ENCODE data around the gene TLE4.
"Not testable (repeated sequence)": the region's sequence is repeated elsewhere in the genome, so short reads cannot be mapped to it uniquely, and the experiment has no call there.

TLE4 gene

DNA sequence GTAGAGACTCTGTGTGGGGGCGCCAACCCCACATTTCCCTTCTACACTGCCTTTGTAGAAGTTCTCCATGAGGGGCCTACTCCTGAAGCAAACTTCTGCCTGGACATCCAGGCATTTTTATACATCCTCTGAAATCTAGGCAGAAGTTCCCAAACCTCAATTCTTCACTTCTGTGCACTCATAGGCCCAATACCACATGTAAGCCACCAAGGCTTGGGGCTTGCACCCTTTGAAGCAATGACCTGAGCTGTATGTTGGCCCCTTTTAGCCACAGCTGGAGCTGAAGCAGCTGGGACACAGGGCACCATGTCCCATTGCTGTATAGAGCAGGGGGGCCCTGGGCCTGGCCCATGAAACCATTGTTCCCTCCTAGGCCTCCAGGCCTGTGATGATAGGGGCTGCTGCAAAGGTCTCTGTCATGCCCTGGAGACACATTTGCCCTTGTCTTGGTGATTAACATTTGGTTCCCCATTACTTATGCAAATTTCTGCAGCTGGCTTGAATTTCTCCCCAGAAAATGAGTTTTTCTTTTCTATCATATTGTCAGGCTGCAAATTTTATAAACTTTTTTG, 180.2 kb downstream of the TLE4 start:
- DNase-seq, result not testable (repeated sequence)

DNA sequence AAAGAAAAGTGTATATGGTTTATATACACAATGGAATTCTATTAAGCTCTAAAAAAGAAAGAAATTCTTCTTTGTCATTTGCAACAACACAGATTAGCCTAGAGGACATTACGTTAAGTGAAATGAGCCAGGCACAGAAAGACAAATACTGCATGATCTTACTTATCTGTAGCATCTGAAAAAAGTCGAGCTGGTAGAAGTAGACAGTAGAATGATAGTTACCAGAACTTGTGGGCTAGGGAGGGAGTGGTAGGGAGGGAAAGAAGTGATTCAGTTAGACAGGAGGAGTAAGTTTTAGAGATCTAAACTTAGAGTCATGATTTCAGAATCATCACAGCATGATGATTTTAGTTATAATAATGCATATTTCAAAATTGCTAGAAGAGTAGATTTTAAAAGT, 184.6 kb downstream of the TLE4 start:
- no peak for DNase-seq

DNA sequence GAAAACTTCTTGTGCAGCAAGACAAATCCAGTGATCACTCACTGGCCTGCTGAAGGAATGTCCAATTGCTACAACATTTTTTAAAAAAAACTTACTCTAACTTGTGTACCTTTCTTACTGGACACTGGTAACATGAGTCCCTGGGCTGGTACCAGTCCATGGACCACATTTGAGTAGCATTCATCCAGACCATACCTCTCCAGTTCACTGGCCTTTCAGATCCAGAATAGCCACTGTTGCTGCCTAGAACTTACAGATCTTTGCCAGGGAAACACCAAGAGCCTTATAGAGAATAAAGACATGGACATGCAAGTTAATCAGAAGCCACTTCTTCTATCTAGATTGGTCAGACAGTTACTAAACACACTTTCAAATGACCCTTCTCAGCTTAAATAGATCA, 185.3 kb downstream of the TLE4 start:
- no peak for DNase-seq

DNA sequence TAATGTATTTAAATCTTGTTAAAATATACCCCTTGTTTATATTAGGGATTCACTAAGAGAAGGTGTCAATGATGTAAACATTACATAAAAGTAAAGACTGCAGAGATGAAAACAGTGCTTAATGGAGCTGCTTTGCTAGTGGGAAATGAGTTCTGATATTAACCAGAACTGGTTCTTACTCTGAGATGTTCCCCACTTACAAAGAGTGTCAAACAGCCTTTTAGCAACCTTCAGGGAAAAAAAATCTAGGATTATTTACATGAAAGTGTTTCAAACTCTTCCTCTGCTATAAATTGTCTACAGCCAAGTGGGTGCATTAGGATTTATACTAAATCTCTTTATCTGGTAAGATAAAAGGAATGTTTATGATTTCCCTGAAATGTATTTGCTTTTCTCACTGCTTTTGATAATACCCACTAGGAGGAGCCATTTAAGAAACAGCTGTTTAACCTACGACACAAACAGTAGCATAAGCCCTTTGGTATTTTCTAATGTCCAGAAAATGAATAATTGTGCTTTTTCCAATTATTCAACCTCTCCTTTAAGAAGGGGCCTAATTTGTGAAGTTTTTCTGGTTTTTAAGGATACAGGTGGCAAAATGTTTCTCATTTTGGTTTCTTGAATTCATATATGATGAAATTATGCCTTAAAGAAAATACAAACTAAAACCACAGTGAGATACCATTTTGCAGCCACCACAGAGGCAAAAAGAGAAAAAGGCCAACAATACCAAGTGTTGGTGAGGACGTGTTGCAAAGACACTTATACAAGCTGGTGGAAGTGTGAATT, 186.3 kb downstream of the TLE4 start:
- DNase-seq, result peak in 1 of 2 donors; percentile 1

DNA sequence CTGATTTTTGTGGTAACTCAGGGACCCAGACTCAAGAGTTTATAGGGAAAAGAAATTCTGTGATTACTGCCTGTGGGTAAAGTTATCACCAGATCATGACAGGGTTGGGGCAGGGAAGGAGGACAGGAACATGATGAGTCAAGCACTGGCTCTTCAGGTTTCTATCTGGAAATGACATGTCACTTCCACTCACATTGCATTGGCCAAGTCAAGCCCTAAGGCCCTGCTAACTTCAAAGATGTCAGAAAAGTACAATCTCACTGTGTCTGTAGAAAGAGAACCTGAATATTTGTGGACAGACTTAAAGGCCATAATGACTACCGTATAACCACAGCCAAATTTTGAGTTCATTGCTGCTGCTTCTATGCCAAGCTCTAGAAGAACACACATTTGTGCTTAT, 187.7 kb downstream of the TLE4 start:
- DNase-seq, result no peak

DNA sequence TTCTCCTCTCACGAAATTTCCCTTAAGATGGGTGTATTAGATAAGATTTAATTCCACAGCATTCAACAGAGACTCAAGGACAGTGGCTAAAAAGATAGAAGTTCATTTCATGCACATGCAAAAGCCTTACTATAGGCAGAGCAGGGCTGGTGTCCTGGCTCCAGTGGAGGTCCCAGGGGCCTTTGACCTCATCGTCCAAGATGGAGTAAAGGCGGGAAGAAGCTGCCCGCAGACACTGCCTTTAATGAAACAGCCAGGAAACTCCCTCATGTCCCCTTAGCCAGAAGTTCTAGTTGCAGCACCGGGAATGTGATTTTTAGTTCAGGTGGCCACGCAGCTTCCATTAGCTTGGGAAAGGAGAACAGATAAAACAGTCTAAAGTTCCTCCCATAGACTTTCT, 190.3 kb downstream of the TLE4 start:
- no peak for DNase-seq

DNA sequence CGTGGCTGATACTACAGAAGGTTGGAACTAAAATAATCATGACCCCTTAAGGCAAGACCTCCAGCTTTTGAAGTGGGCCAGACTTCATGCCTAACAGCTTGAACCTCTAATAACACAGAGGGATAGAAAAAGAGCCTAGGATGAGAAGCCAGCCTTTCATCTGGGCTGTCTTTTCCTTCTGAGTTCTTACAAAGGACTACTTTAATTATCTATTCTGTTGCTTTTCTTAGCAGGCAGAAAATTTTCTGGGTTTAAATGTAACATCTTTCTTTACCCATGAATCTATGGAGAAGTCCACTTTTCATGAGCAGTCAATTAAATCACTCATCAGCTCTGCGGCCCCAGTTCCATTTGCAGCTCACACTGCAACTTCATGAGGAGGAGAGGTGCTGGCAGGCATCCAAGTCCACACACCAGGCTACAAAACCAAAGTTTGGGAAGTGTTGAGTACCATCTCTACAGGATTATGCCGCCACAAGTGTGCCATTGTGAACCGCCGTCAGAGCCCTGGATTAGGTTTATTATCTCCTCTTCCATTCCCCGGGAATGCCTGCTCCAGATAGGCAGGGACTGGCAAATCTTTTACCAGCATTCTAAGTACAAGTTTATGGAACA, 192.0 kb downstream of the TLE4 start:
- DNase-seq, result no peak

DNA sequence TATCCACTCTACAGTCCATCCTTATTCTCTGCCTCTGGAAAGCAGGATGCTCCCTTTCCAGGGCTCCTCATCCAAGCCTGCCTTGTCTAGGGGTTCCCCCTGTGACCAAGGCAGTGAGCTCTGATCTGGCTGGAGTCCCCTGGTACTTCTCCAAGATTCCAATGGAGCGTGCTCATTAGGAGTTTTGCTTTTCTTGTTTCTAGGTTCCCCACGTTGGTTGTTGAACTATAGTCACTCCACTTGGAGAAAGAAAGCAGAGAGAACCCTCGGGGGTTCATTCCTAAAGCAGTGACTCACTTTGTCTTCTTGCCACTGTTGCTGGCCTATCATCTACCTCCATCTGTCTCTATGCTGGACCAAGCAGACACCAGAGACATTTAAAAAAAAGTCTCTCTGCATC, 192.6 kb downstream of the TLE4 start:
- DNase-seq, result no peak

DNA sequence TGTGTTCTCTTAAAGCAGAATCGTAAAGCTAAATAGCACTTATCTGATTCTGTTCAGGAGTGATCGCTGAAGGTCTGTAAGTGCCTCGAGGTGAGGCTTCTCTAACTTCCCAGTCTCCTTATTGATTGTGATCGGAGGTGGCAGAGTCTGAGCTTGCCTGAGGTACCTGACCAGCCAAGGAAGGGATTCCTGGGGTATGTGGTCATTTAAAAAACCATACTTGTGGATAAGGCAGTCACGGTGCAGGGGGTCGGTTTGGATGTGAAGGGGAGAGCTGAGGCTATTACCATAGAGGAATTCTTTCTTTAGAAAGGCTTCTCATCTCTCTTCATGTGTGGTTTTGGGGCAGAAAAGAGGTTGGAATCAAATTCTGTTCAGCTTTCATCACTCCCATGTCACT, 193.7 kb downstream of the TLE4 start:
- DNase-seq, result no peak

DNA sequence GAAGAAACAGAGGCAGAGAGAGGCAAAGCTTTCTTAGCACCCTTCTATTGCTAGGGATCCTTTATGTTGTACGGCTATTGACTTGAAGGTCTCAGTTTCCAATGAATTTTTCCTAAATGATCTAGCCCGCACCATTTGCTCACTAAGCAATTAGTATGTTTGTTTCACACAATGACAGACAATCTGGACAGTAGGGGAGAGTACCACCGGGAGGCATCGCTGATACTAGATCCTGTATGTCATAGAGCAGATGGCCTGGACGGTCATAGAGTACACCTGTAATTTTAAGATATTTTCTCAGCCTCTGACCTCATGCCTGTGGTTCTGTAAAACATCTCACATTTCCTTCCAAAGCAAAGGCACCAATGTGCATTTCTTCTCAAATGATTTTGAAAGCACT, 194.3 kb downstream of the TLE4 start:
- no peak for DNase-seq

DNA sequence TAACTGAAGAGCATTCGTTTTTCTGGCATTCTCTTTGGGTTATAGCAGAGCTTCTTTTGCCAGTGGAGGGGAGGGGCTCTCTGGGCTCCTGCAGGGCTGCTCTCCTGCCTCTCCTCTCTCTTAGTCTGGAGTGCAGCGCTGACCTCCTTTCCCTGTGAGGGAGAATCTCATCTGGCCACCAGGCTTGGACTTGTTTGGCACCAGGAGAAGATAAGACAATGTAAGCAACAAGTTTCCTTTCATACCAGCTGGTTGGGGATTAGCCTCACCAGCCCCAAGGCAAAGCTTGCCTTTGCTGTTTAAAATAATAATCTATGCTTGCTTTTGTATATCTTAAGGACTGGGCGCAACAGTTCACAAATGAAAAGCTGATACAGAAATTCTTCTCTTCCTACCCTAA, 196.4 kb downstream of the TLE4 start:
- no peak for DNase-seq

DNA sequence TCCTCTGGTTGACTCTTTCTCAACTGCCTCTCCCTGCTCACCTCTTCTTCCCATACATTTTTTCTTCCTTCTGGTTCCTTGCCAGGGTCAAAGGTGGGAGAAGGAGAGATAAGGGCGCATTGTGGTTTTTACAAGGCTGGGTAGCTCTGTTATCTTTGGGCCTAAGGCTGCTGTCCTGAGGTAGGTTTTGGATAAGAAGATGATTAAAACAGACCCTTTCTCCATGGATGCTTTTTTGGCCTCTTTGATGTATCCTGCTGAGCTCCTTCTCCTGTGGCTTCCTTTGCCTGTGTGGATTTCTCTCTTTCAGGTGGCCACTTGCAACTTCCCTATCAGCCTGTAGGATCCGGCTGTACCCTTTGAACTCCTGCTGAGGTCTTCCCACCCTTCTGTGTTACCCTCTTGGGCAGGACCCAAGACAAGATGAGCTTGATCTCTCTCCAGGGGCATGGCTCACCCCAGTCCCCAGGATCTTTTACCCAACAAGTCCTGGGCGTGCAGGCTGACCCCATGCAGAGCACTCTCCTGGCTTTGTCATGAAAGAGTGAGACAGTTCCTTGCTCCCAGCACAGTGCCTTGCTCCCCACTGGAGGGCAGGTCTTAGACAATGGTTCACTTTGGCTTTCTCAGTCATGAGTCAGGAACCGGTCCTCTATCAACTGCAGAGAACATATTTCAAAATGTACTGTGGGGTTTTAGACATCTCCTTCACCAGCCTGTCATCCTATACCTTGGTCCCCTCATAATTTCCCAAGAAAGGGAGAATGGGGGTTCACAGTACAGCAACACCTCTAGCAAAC, 197.9 kb downstream of the TLE4 start:
- DNase-seq, result no peak

DNA sequence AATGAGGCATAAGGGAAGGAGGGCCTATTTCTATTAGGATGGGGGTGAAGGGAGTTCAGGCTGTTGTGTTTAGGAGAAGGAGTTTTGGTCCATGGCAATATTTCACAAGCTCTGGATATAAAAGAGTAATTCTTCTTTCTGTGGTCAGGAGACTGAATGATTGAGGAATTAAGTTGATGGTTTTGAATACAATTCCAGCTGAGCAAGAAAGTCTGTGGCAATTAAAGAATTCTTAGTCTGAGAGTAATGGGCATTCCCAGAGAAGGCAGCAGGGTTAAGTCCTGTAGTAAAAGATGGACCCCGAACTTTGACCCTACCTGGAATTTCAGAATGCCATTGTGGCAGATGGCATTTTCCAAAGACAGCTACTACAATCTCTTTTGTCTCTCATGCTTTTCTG, 202.6 kb downstream of the TLE4 start:
- no peak for DNase-seq

All from CD4-positive, alpha-beta T cell treated with Interleukin-1 beta for 1 hour (primary cell).